ENCODE data around the gene POLR2J.
"Not testable (repeated sequence)": the region's sequence is repeated elsewhere in the genome, so short reads cannot be mapped to it uniquely, and the experiment has no call there.

POLR2J gene

DNA sequence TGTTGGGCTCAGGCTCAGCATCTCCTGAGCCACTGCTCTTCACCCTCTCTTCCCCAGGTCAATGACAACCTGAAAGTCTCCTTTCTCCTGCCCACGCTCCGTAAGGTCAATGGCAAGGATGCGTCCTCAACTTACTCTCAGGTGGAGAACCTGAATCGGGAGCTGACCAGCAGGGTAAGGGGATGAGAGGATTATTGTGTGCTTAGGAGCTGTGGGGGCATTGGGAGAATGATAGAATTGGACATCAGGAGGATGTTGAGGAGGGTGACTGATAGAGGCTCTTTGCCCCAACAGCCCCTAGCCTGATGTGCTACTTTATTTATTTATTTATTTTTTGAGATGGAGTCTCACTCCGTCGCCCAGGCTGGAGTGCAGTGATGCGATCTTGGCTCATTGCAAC, 12.6 kb downstream of the POLR2J start:
- no peak for DNase-seq (ENCODE audit: low read depth)

GRCh38 chr7:102464577-102465280, 14.0 kb downstream of the POLR2J start, which contains the start of the genes ALKBH4 and LRWD1:
Gene ALKBH4, minus strand, starts transcription at chr7:102464863. Its CDS starts 27 bp downstream, at chr7:102464836.
Gene LRWD1, plus strand, starts transcription at chr7:102464984. Its CDS starts 97 bp downstream, at chr7:102465081.
- peak; percentile 93 for DNase-seq (ENCODE audit: low read depth)

GRCh38 chr7:102463841-102464576, 14.7 kb downstream of the POLR2J start:
- DNase-seq (ENCODE audit: low read depth) = no peak

DNA sequence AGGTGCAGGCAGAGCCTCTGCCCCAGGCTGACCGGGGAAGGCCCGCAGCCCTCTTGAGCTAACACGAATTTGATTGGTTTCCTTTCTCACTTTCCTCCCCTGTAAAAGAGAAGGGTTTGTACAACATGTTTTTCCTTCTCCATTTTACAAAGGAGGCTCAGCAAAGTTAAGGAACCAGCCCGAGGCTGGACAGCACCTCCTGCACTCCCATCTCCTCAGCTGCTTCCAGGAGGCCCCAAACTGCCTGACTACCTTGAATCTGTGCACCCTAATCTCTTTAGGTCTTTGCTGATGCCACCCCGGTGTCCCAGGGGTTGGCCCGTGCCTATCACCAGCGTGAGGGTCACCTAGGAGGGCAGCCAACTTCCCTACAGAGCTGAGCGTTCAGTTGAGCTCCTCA, 18.3 kb downstream of the POLR2J start:
- DNase-seq (ENCODE audit: low read depth) = no peak

DNA sequence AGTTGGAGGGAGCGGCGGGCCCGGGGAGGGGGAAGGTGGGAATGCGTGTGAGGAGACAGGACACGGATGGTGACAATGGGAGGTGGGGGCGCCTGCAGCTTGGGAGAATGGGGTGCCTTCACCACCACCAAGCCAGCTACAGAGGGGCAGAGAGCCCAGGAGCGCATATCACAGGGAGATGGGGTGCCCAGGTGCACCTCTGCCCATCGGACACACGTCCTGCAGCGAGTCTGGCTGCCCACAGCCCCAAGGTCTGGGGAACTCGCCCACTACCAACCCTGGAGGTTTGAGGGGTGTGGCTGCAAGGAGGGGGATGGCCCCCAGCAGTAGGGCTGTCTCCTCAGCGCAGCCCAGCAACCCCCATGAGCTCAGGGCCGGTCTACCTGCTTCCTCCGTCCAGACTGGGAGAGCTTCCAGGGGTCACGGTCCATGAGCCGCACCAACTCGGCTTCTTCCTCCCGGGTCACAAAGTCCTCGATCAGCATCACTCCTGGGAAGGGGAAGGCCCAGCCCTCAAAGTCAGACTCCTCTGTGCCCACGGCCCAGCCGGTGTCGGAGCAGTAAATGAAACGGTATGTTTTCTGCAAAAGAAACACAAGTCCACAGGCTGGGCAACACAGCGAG, 19.4 kb downstream of the POLR2J start:
- no peak for DNase-seq (ENCODE audit: low read depth)

GRCh38 chr7:102457352-102457924, 21.3 kb downstream of the POLR2J start:
- no peak for DNase-seq (ENCODE audit: low read depth)

DNA sequence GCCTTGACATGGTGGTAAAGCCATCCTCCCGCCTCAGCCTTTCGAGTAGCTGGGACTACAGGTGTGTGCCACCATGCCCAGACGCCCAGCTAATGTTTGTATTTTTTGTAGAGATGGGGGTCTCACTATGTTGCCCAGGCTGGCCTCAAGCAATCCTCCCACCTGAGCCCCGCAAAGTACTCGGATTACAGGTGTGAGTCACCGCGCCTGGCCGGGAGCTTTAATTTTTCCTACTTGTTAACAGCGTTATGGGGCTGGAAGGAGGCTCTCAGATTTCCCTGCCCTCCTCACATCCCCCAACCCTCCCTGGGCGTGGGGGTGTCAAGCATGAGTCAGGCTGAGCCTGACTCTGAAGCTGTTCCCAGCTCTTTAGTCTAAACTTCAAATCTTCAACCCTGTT, 22.4 kb downstream of the POLR2J start:
- no peak for DNase-seq (ENCODE audit: low read depth)

GRCh38 chr7:102455596-102455995, 23.1 kb downstream of the POLR2J start:
- DNase-seq (ENCODE audit: low read depth) = no peak

DNA sequence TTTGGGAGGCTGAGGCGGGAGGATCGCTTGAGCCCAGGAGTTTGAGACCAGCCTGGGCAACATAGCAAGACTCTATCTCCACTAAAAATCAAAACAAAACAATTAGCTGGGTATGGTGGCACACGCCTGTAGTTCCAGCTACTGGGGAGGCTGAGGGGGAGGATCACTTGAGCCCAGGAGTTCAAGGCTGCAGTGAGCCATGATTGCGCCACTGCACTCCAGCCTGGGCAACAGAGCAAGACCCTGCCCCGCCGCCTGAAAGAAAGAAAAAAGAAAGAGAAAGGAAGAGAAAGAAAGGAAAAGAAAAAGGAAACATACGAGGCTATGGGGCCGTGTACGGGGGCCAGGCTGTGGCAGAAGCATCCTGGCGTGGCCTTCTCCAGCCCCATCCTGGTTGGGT, 23.8 kb downstream of the POLR2J start:
- not testable (repeated sequence) for DNase-seq (ENCODE audit: low read depth)

DNA sequence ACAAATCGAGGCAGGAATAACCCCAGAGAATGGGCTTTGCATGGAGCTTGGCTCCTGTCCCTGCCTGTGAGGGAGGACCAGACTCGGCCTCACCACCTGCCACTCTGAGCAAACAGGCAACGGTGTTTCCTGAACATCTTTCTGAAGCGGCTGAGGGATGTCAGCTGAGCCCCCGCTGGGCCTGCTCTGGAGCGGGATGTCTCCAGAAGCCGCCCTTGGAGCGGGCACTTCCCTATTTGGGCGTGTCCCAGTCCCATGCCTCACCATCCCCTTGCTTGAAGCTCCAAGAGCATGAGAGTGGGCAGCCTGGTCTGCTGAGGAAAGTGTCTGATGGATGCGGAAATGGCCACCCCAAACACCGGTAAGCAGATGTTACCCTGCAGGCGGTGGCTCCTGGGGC, 24.3 kb downstream of the POLR2J start:
- DNase-seq (ENCODE audit: low read depth) = no peak

- no peak for DNase-seq (ENCODE audit: low read depth)
Observed at GRCh38 chr7:102453319-102453718, 25.4 kb downstream of the POLR2J start.

- no peak for DNase-seq (ENCODE audit: low read depth)
Observed at GRCh38 chr7:102452451-102452850, 26.3 kb downstream of the POLR2J start.

- DNase-seq (ENCODE audit: low read depth) = no peak
Observed at GRCh38 chr7:102451371-102452054, 27.2 kb downstream of the POLR2J start.

GRCh38 chr7:102450242-102450641, 28.5 kb downstream of the POLR2J start:
- peak; percentile 44 for DNase-seq (ENCODE audit: low read depth)

DNA sequence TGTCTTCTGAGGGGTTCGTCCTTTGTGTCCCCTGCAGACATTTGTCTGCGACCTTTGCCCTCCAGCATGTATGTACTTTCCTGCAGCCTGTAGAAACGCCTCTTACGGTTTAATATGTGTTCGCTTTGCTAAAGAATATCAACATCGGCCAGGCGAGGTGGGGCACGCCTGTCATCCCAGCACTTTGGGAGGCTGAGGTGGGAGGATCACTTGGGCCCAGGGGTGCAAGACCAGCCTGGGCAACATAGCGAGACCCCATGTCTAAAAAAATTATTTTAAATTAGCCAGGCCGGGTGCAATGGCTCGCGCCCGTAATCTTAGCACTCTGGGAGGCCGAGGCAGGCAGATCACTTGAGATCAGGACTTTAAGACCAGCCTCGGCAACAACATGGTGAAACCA, 29.6 kb downstream of the POLR2J start:
- DNase-seq (ENCODE audit: low read depth) = no peak

GRCh38 chr7:102447311-102447710, 31.4 kb downstream of the POLR2J start:
- DNase-seq (ENCODE audit: low read depth) = no peak

- no peak for DNase-seq (ENCODE audit: low read depth)
Observed at GRCh38 chr7:102446387-102447156, 32.1 kb downstream of the POLR2J start.

GRCh38 chr7:102445674-102446071, 33.0 kb downstream of the POLR2J start:
- DNase-seq (ENCODE audit: low read depth) = no peak

GRCh38 chr7:102444961-102445673, 33.6 kb downstream of the POLR2J start:
- no peak for DNase-seq (ENCODE audit: low read depth)

DNA sequence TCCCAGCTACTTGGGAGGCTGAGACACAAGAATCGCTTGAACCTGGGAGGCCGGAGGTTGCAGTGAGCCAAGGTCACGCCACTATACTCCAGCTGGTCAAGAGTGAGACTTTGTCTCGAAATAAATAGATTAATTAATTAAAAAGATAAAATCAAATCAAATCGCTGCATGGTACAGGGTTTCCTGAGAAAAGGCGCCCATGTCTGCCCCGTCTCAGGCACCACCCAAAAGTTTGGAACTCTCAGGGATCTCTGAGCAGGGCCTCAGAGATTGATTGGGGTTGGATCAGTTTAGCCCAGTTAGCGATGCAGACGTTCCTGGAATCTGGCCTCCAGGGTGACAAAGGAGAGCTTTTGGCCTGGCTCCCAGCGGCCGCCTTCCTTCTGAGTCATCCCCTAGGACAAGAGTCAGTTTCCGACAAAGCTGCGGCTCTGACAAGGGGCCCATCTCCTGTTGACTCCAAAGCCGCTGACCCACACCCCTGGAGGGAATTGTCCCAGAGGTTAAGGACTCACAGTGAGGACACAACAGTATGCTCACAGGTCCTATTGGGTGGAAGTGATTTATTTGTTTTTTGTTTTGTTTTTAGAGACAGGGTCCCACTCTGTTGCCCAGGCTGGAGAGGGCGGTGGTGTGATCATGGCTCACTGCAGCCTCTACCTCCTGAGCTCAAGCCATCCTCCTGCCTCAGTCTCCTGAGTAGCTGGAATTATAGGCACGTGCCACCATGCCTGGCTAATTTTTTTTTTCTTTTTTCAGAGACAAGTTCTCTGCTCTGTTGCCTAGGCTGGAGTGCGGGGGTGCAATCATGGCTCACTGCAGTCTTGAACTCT, 38.5 kb downstream of the POLR2J start:
- DNase-seq (ENCODE audit: low read depth) = no peak

Data from activated T-cell treated with anti-CD3 and anti-CD28 coated beads for 1 hour (primary cell).